RPMI8226 (cell line): ENCODE data around the gene S100PBP.
"Not testable (repeated sequence)": the region's sequence is repeated elsewhere in the genome, so short reads cannot be mapped to it uniquely, and the experiment has no call there.

Experiments used
- DNase-seq: peaks from one replicate; pipeline ENCODE4 v3.0.0-alpha.2; 2015

Gene S100PBP

DNA sequence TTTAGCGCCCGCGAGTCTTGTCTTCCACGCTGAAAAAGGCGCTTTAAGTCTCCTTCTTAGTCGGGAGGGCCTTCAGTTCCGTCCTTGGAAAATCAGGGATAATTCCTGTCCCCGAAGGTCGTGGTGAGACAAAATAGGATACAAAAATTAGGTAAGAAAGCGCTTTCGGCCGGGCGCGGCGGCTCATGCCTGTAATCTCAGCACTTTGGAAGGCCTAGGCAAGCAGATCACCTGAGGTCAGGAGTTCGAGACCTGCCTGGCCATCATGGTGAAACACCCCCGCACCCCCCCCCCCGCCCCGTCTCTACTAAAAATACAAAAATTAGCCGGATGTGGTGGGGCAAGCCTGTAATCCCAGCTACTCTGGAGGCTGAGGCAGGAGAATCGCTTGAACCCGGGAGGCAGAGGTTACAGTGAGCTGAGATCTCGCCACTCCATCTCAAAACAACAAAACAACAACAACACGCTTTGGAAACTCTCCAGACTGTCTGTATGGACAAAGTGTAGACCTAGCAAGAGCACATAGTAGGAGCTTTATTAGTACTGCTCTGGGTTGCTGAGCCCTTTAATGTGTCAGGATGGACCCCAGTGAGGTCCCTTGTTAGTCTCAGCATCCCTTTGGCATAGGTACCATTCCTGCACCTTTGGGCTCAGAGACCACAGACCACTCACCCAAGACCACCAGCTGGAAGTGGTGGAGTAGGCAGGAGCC, 84.5 kb downstream of the S100PBP start:
- no peak for DNase-seq

DNA sequence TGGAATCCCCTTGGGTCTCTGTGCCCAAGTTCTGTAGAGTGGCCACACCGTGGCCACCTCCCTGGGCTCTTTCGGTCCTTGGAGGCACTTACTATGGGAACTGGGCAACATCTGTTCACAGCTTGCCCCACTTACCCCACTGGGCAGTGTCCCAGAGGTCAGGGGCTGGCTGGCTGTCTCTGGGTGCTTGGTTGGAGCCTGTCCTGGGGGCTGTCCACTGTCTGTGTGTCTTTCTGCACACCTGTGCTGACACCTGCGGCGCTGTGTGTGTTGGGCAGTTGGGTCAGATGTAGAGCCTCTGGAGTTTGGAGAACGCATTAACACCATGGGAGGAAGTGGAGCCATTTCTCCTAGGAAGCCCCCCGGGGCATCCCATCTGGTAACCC, 85.1 kb downstream of the S100PBP start:
- no peak for DNase-seq

DNA sequence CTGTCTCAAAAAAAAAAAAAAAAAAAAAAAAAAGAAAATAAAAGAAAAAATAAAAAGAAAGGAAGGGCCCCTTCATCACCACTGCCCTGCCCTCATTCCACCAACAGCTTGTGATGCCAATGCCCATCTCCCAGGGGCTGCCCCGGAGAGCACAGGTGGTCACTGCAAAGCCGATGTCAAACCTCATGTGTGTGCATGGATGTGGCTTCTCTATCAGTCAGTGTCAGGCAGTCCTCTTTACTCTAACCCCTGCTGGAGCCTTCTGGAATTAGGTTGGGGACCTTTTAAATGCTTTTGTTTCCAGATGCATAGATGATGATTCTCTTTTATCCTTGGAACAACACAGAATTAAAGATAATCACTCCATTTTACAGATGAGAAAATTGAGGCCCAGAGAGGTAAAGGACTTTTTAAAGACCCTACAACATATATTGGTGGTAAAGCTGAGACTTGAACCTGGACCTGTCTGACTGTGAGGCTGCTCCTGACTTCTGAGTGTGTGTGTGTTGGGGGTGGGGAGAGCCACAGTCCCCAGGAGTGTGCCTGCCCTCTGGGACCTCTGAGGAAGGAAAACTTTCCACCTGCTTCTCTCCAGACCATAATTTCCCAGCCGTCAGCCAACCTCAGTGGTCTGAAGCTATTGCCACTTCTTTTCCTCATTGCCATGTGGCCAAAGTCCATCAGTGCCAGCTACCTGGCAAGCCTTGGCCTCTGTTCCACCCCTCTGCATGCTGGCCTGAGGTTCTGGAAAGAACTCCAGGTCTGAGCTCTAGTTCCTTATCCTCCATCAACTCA, 86.7 kb downstream of the S100PBP start:
- no peak for DNase-seq

DNA sequence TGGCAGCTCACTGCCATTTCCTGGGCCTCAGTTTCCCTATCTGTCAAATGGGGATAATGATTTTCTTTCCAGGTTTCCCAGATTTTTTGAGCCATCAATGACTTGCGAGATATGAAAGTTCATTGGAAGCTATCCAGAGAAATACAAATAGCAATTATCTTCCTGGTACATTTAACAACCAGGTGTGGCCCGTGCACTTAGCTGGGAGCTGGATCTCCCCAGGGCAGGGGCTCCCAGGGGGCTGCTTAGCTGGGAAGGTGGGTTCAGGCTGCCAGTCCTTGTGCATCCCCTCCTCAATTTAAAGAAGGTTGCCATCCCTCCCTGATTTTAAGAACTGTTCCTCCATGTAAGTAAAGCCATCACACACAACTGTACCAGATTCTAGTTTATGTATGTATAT, 87.3 kb downstream of the S100PBP start:
- DNase-seq: no peak

DNA sequence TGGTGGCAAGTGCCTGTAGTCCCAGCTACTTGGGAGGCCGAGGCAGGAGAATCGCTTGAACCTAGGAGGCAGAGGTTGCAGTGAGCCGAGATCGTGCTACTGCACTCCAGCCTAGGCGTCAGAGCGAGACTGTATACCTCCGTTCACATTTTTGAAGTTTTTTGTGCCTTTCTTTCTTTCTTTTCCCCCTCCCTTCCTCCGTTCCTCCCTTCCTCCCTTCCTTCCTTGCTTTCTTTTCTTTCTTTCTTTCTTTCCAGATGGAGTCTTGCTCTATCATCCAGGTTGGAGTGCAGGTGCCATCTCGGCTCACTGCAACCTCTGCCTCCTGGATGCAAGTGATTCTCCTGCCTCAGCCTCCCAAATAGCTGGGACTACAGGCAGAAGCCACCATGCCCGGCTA, 88.1 kb downstream of the S100PBP start:
- not testable (repeated sequence) for DNase-seq

DNA sequence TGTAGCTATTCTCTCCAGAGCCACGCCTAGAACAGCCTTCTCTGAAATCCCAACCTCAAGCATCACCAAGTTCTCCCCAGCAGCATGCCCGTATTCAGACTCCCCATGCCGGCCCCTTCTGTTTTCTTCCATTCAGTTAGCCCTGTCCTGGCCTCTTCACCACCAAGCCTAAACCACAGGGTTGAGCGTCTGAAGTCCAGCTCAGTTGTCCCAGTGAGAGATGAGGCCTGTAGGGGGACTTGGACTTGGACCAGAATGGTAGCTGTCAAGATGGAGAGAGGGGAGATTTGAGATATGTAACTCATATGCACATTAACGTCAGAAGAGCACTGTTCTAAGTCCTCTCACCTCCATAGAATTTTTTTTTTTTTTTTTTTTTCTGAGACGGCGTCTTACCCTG, 89.2 kb downstream of the S100PBP start:
- DNase-seq: no peak

DNA sequence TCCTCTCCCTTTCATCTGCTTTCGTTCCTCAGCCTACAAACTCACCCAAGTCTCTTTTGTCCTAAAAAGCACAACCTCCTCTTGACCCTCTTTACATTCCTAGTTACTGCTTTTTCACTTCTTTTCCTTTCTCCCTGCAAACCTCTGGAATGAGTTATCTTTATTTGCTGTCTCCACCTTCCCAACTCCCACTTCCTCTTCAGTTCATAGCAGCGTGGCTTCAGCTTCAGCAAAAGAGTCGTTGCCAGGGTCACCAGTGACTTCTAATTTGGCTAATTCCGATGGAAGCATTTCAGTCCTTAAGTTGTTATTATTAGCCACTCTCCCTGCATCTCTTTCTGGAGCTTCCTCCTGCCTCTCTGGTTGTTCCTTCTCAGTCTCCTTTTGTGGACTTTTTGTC, 90.0 kb downstream of the S100PBP start:
- DNase-seq: no peak
